A549 treated with AZD9567 at 1 μM for 4 hours (cell line): ENCODE data around the gene LIME1. TPM values are rescaled to one million over a fixed set of nuclear protein-coding genes. Genes with fewer than 3 reads are reported as not detected.

Experiments used
- total RNA-seq: library from RNA; stranded (reverse); fragments of 200-300 nt; extraction: Qiagen RNA extraction; gene quantifications from 5 replicates; pipeline ENCODE4 v1.2.3, GENCODE V29; 2022; ENCODE audit not compliant: insufficient read depth

The LIME1 gene, protein sequence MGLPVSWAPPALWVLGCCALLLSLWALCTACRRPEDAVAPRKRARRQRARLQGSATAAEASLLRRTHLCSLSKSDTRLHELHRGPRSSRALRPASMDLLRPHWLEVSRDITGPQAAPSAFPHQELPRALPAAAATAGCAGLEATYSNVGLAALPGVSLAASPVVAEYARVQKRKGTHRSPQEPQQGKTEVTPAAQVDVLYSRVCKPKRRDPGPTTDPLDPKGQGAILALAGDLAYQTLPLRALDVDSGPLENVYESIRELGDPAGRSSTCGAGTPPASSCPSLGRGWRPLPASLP
- total RNA-seq: 1.8 to 11.6 TPM (median 10.8 TPM) in 5 replicates

DNA sequence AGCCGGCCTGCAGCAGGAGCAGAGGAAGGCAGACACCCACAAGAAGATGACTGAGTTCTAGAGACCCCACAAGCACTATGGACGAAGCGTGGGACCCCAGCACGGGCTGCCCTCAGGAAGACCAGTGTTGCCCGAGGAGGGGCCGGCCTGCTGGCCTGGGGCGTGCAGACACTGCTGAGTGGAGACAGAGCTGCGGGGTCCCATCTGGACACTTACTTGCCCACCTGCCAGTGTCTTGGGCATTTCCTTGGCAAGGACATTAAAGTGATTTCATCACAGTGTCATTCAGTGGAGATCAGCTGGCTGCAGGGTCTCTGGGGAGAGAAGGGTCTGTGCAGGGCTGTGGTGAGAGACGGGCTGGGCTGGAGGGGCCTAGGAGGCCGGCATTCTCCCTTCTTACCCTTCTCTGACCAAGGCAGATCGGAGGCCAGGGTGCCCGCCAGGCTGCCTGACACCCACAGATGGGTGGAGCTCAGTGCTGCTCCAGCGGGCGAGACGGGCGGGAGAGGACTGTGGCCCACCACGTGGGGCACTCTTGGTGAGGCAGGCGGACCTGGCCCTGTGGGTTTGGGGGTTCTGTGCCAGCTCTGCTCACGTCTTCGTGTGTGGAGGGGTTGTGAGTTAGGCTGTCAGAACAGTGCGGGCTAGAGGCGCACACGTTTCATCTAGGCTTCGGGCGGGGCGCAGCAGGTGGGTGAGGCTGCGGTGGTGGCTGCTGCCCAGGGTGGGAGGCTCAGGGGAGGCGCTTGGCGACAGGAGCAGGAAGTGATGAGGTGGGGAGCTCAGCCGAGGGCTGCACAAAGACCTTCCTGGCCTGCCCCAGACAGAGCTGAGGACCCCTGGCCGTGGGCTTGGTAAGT, at the start of gene LIME1:
Gene LIME1 (plus strand): TSS at position 806 of the 860 bp plus-strand sequence. CDS start 886 bp downstream, outside the sequence.

GRCh38 chr20:63696628-63697356, 39.7 kb upstream of the LIME1 start, which contains the start of gene TNFRSF6B:
TNFRSF6B (plus strand) TSS chr20:63696652; CDS start chr20:63696768, 116 bp downstream.

DNA sequence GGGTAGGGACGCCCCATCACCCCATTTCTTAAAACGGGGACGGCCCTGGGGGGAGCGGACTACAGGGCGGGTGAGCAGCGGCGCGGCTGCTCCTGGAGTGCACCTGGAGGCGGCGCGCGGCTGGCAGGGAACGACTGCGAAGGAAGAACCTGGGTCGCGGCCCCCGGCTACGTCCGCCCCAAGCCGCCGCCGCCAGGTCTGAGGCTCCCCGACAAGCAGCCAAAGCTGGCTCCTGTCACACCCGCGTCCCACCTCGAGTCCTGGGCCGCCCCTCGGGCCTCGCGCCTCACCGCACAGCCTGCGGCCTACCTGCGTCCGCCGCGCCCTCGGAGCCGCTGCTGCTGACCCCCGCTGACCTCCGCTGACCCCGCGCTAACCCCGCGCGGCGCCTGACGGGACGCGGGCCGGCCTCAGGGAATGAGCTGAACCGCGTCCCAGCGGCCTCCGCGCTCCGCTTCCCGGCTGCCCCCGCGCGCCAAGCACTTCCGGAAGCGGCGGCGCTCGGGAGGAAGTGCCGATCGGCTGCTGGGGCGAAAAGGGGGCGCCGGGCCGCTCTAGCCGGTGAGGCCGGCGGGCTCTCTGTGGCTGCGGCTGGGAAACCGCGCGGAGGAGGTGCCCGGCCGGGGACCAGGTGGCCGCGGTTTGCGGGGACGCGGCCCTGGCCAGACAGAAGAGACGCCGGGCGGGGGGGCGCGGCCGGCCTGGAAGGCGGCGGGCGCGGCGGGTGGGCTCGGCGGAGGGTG, 28.7 kb upstream of the LIME1 start, which contains the start of the genes ARFRP1 and ZGPAT:
Gene ARFRP1 (minus strand): TSS at position 419 of the 743 bp plus-strand sequence. CDS start 885 bp downstream, outside the sequence.
Gene ZGPAT (plus strand): TSS at position 482 of the 743 bp plus-strand sequence. CDS start 542 bp downstream, outside the sequence.

GRCh38 chr20:63739130-63740069, 2.9 kb downstream of the LIME1 start, which contains the start of gene SLC2A4RG:
SLC2A4RG (plus strand) TSS chr20:63739776; CDS start chr20:63739913, 137 bp downstream.

Other genes with a start within 250 kb of the LIME1 start
- gene EEF1A2, start 237.6 kb upstream of the LIME1 start, total RNA-seq: 120 to 184 TPM (median 152 TPM) in 5 replicates
- 265 to 354 TPM (median 319 TPM) in 5 replicates for gene PPDPF, start 215.9 kb upstream of the LIME1 start, total RNA-seq
- 2.7 to 4.8 TPM (median 3.2 TPM) in 5 replicates for gene PTK6, start 199.3 kb upstream of the LIME1 start, total RNA-seq
- gene SRMS, start 188.9 kb upstream of the LIME1 start, total RNA-seq: 0.10 to 0.15 TPM (median 0.10 TPM) in 4 of 5 replicates, not detected in the other
- 0.09 to 0.27 TPM (median 0.26 TPM) in 4 of 5 replicates, not detected in the other for gene FNDC11, start 182.5 kb upstream of the LIME1 start, total RNA-seq
- gene HELZ2, start 162.4 kb upstream of the LIME1 start, total RNA-seq: 16.7 to 27.1 TPM (median 23.0 TPM) in 5 replicates
- gene GMEB2, start 109.6 kb upstream of the LIME1 start, total RNA-seq: 9.9 to 10.4 TPM (median 10.2 TPM) in 5 replicates
- gene STMN3, start 83.2 kb upstream of the LIME1 start, total RNA-seq: 7.1 to 11.6 TPM (median 9.6 TPM) in 5 replicates
- gene RTEL1, start 78.4 kb upstream of the LIME1 start, total RNA-seq: 5.3 to 10.2 TPM (median 8.0 TPM) in 5 replicates
- gene TNFRSF6B, start 40.0 kb upstream of the LIME1 start, total RNA-seq: 0.94 to 1.3 TPM (median 0.98 TPM) in 4 of 5 replicates, not detected in the other
- gene ARFRP1, start 28.7 kb upstream of the LIME1 start, total RNA-seq: 19.5 to 40.9 TPM (median 38.8 TPM) in 5 replicates
- gene ZGPAT, start 28.6 kb upstream of the LIME1 start, total RNA-seq: 26.8 to 30.4 TPM (median 28.6 TPM) in 5 replicates
- gene SLC2A4RG, start 3.1 kb downstream of the LIME1 start, total RNA-seq: 60.1 to 101 TPM (median 93.3 TPM) in 5 replicates
- 0.58 to 1.1 TPM (median 0.80 TPM) in 4 of 5 replicates, not detected in the other for gene ZBTB46, start 94.6 kb downstream of the LIME1 start, total RNA-seq
- gene ABHD16B, start 124.8 kb downstream of the LIME1 start, total RNA-seq: 0.07 TPM in 1 of 5 replicates, not detected in the others
- gene TPD52L2, start 128.6 kb downstream of the LIME1 start, total RNA-seq: 133 to 157 TPM (median 139 TPM) in 5 replicates
- 29.7 to 33.2 TPM (median 30.4 TPM) in 5 replicates for gene DNAJC5, start 158.5 kb downstream of the LIME1 start, total RNA-seq
- gene UCKL1, start 219.8 kb downstream of the LIME1 start, total RNA-seq: 19.1 to 39.7 TPM (median 35.5 TPM) in 5 replicates
- gene ZNF512B, start 233.3 kb downstream of the LIME1 start, total RNA-seq: 8.7 to 13.9 TPM (median 12.9 TPM) in 5 replicates
- 0.03 TPM in 1 of 5 replicates, not detected in the others for gene SAMD10, start 243.0 kb downstream of the LIME1 start, total RNA-seq
- 54.2 to 57.0 TPM (median 55.7 TPM) in 5 replicates for gene PRPF6, start 244.5 kb downstream of the LIME1 start, total RNA-seq